Stimulated activated naive CD4-positive, alpha-beta T cell (primary cell): Measurements from ENCODE around the gene SHOX.
"Not testable (repeated sequence)": the region's sequence is repeated elsewhere in the genome, so short reads cannot be mapped to it uniquely, and the experiment has no call there.

Source experiments
- DNase-seq, 6 experiments: peaks; one replicate each; lab custom pipeline; 2025; lab: John Stamatoyannopoulos, UW

Gene SHOX

GRCh38 chrX:630612-631496 is at the start of gene SHOX:
TSS of gene SHOX (plus strand) at chrX:630791. CDS start at chrX:630898, 107 bp downstream.
- no peak for DNase-seq

GRCh38 chrX:581066-581465 is 49.5 kb upstream of the SHOX start:
- DNase-seq: no peak

- DNase-seq: no peak
Observed at GRCh38 chrX:581720-582298, 48.8 kb upstream of the SHOX start.

GRCh38 chrX:584572-584971 is 46.0 kb upstream of the SHOX start:
- DNase-seq: no peak

GRCh38 chrX:585115-585808 is 45.3 kb upstream of the SHOX start:
- DNase-seq: no peak

GRCh38 chrX:586351-586750 is 44.2 kb upstream of the SHOX start:
- no peak for DNase-seq

GRCh38 chrX:589261-589660 is 41.3 kb upstream of the SHOX start:
- DNase-seq: not testable (repeated sequence)

- no peak for DNase-seq
Observed at GRCh38 chrX:590693-591404, 39.7 kb upstream of the SHOX start.

GRCh38 chrX:599837-600715 is 30.5 kb upstream of the SHOX start:
- no peak for DNase-seq

GRCh38 chrX:603029-603428 is 27.6 kb upstream of the SHOX start:
- not testable (repeated sequence) for DNase-seq

- DNase-seq: not testable (repeated sequence)
Observed at GRCh38 chrX:604616-605015, 26.0 kb upstream of the SHOX start.

- DNase-seq: not testable (repeated sequence)
Observed at GRCh38 chrX:608088-608487, 22.5 kb upstream of the SHOX start.

GRCh38 chrX:614136-614535 is 16.5 kb upstream of the SHOX start:
- no peak for DNase-seq

- no peak for DNase-seq
Observed at GRCh38 chrX:617401-617800, 13.2 kb upstream of the SHOX start.

- no peak for DNase-seq
Observed at GRCh38 chrX:617891-618290, 12.7 kb upstream of the SHOX start.

- DNase-seq: not testable (repeated sequence)
Observed at GRCh38 chrX:618304-618703, 12.3 kb upstream of the SHOX start.

GRCh38 chrX:618761-619450 is 11.7 kb upstream of the SHOX start:
- DNase-seq: no peak

GRCh38 chrX:619451-619811 is 11.2 kb upstream of the SHOX start:
- no peak for DNase-seq

- no peak for DNase-seq
Observed at GRCh38 chrX:619812-620531, 10.6 kb upstream of the SHOX start.
